Astrocyte of the spinal cord (primary cell): ENCODE data around the gene CLDN18.

Source experiments
- DNase-seq: peaks from one replicate; pipeline ENCODE4 v3.0.0; 2011; ENCODE audit warnings: low read depth, low spot score
- H3K4me3 ChIP-seq: 2 replicates; pipeline ENCODE4 v1.5.1; 2011; ENCODE audit warnings: low read depth, mild to moderate bottlenecking, low read length, moderate library complexity
- CTCF ChIP-seq: IDR thresholded peaks from 2 replicates; pipeline ENCODE4 v1.5.1; 2012; ENCODE audit warnings: low read depth, mild to moderate bottlenecking, low read length, inconsistent platforms
- in situ Hi-C: cut with HindIII; loops from 2 replicates; pipeline ENCODE4 v1.10.0; 2017; ENCODE audit warnings: low sequenced_read_pairs

CLDN18 gene

GRCh38 chr3:138032567-138032966 lies 22.6 kb downstream of the CLDN18 start:
- DNase-seq: no peak
- TF ChIP-seq CTCF: no peak
- no peak overlapping the region for H3K4me3 ChIP-seq
- in situ Hi-C loops: no loop called here

- TF ChIP-seq CTCF: no peak
- in situ Hi-C loops: no loop called here
- no peak for DNase-seq
- no peak overlapping the region for H3K4me3 ChIP-seq
Measured at GRCh38 chr3:138033202-138033691, 23.3 kb downstream of the CLDN18 start.

- H3K4me3 ChIP-seq: no peak overlapping the region
- TF ChIP-seq CTCF: no peak
- in situ Hi-C loops: no loop called here
- no peak for DNase-seq
Measured at GRCh38 chr3:138034918-138035317, 25.0 kb downstream of the CLDN18 start.

GRCh38 chr3:138036572-138036971 lies 26.6 kb downstream of the CLDN18 start:
- no peak for DNase-seq
- in situ Hi-C loops: no loop called here
- TF ChIP-seq CTCF: no peak
- no peak overlapping the region for H3K4me3 ChIP-seq

GRCh38 chr3:138038725-138039462 lies 28.9 kb downstream of the CLDN18 start:
- no peak overlapping the region for H3K4me3 ChIP-seq
- in situ Hi-C loops: no loop called here
- DNase-seq: no peak

GRCh38 chr3:138042043-138042442 lies 32.1 kb downstream of the CLDN18 start:
- no peak for TF ChIP-seq CTCF
- peak; percentile 74 for DNase-seq
- no peak overlapping the region for H3K4me3 ChIP-seq
- in situ Hi-C loops: no loop called here

More at GRCh38 chr3:138038725-138039462, 28.9 kb downstream of the CLDN18 start:
- no peak for TF ChIP-seq CTCF
